ENCODE data around the gene DCP2.
A peak's percentile ranks its signal among the peaks of the same experiment; 100 is the strongest.

Gene DCP2

GRCh38 chr5:113060408-113061025 lies 83.9 kb downstream of the DCP2 start:
- H3K4me1 ChIP-seq (ENCODE audit: insufficient read depth, poor library complexity, severe bottlenecking), result peaks cover 6% of the 10 kb centered on the region
- H3K4me3 ChIP-seq (ENCODE audit: severe bottlenecking), result no peak overlapping the region
- no peaks in the 10 kb centered on the region for H3K27me3 ChIP-seq (ENCODE audit: insufficient read depth, poor library complexity, severe bottlenecking)
- H3K36me3 ChIP-seq (ENCODE audit: low read depth), result peaks cover 24% of the 10 kb centered on the region
- DNase-seq (ENCODE audit: low spot score) (no peak), ATAC-seq (ENCODE audit: low read depth) (no peak)
- H3K27ac ChIP-seq (ENCODE audit: poor library complexity, severe bottlenecking), result no peak overlapping the region
- no peaks in the 10 kb centered on the region for H3K9me3 ChIP-seq (ENCODE audit: severe bottlenecking)
- TF ChIP-seq CTCF (IDR thresholded peaks at IDR 0.05; ENCODE audit: poor library complexity, severe bottlenecking), result no peak

GRCh38 chr5:113061846-113062780 lies 85.5 kb downstream of the DCP2 start:
- H3K27ac ChIP-seq (ENCODE audit: poor library complexity, severe bottlenecking), result no peak overlapping the region
- no peak for DNase-seq (ENCODE audit: low spot score)

GRCh38 chr5:113062869-113063508 lies 86.4 kb downstream of the DCP2 start:
- no peak for TF ChIP-seq CTCF (IDR thresholded peaks at IDR 0.05; ENCODE audit: poor library complexity, severe bottlenecking)
- ATAC-seq (ENCODE audit: low read depth) (no peak), DNase-seq (ENCODE audit: low spot score) (no peak)
- peaks cover 28% of the 10 kb centered on the region for H3K36me3 ChIP-seq (ENCODE audit: low read depth)
- no peaks in the 10 kb centered on the region for H3K9me3 ChIP-seq (ENCODE audit: severe bottlenecking)
- no peaks in the 10 kb centered on the region for H3K27me3 ChIP-seq (ENCODE audit: insufficient read depth, poor library complexity, severe bottlenecking)
- H3K27ac ChIP-seq (ENCODE audit: poor library complexity, severe bottlenecking), result no peak overlapping the region
- H3K4me1 ChIP-seq (ENCODE audit: insufficient read depth, poor library complexity, severe bottlenecking), result peaks cover 6% of the 10 kb centered on the region
- no peak overlapping the region for H3K4me3 ChIP-seq (ENCODE audit: severe bottlenecking)

More at GRCh38 chr5:113061846-113062780, 85.5 kb downstream of the DCP2 start:
- Histone ChIP-seq H3K27me3 (ENCODE audit: insufficient read depth, poor library complexity, severe bottlenecking) (no peaks in the 10 kb centered on the region), H3K9me3 (ENCODE audit: severe bottlenecking) (no peaks in the 10 kb centered on the region), H3K4me3 (ENCODE audit: severe bottlenecking) (no peak overlapping the region), H3K36me3 (ENCODE audit: low read depth) (peaks cover 28% of the 10 kb centered on the region), H3K4me1 (ENCODE audit: insufficient read depth, poor library complexity, severe bottlenecking) (peaks cover 6% of the 10 kb centered on the region)
- TF ChIP-seq CTCF (IDR thresholded peaks at IDR 0.05; ENCODE audit: poor library complexity, severe bottlenecking), result no peak
- peak; percentile 41; the same call in 2 of the 3 replicates for ATAC-seq (ENCODE audit: low read depth)

GRCh38 chr5:113063927-113064326 lies 87.3 kb downstream of the DCP2 start:
- no peak overlapping the region for H3K4me3 ChIP-seq (ENCODE audit: severe bottlenecking)
- H3K9me3 ChIP-seq (ENCODE audit: severe bottlenecking), result no peaks in the 10 kb centered on the region
- H3K4me1 ChIP-seq (ENCODE audit: insufficient read depth, poor library complexity, severe bottlenecking), result peaks cover 6% of the 10 kb centered on the region
- H3K27me3 ChIP-seq (ENCODE audit: insufficient read depth, poor library complexity, severe bottlenecking), result no peaks in the 10 kb centered on the region
- peaks cover 37% of the 10 kb centered on the region for H3K36me3 ChIP-seq (ENCODE audit: low read depth)
- no peak for TF ChIP-seq CTCF (IDR thresholded peaks at IDR 0.05; ENCODE audit: poor library complexity, severe bottlenecking)
- no peak overlapping the region for H3K27ac ChIP-seq (ENCODE audit: poor library complexity, severe bottlenecking)
- ATAC-seq (ENCODE audit: low read depth), result no peak
- no peak for DNase-seq (ENCODE audit: low spot score)

Data from RWPE2 (cell line).